PFSK-1 (cell line): ENCODE results near the gene SMAD3.

Experiments used
- FOXP2 ChIP-seq: optimal IDR thresholded peaks from 2 replicates; pipeline ENCODE3; 2011; ENCODE audit warnings: borderline replicate concordance, control low read depth, inconsistent platforms; ENCODE audit not compliant: insufficient read depth; ENCODE audit errors: extremely low read length, extremely low read depth
- POLR2AphosphoS5 ChIP-seq: IDR thresholded peaks from 2 replicates; pipeline ENCODE4 v1.6.1; 2012; ENCODE audit warnings: low read depth, mild to moderate bottlenecking, control low read depth, low read length, moderate library complexity
- REST ChIP-seq, 2 experiments: IDR thresholded peaks; 2 replicates each; pipeline versions ENCODE4 v1.6.1 to v1.8.0; 2011 to 2012; ENCODE audit warnings: low read depth in 2 of 2, low read length in 2 of 2, control low read depth in 1 of 2, inconsistent platforms in 1 of 2, mild to moderate bottlenecking in 1 of 2, moderate library complexity in 1 of 2; ENCODE audit not compliant: insufficient read depth in 1 of 2
- SIN3A ChIP-seq: IDR thresholded peaks from 2 replicates; pipeline ENCODE4 v1.6.1; 2012; ENCODE audit warnings: mild to moderate bottlenecking, low read length, moderate library complexity, borderline replicate concordance; ENCODE audit not compliant: insufficient read depth
- TAF1 ChIP-seq: IDR thresholded peaks from 2 replicates; pipeline ENCODE4 v1.6.1; 2012; ENCODE audit warnings: low read length, control low read depth, borderline replicate concordance; ENCODE audit not compliant: insufficient read depth

The SMAD3 gene

GRCh38 chr15:67224889-67225288 is 159.5 kb downstream of the SMAD3 start:
- no peak for TF ChIP-seq TAF1
- TF ChIP-seq FOXP2, result no peak
- TF ChIP-seq POLR2AphosphoS5, result no peak
- TF ChIP-seq SIN3A, result no peak
- no peak for TF ChIP-seq REST (IDR thresholded peaks at IDR 0.05; ENCODE audit: insufficient read depth in 1 of 2, low read depth in 2 of 2, low read length in 2 of 2)

- TF ChIP-seq TAF1 (no peak), SIN3A (no peak), POLR2AphosphoS5 (no peak), FOXP2 (no peak), REST (IDR thresholded peaks at IDR 0.05; ENCODE audit: insufficient read depth in 1 of 2, low read depth in 2 of 2, low read length in 2 of 2) (no peak)
These were observed 159.9 kb downstream of the SMAD3 start for GRCh38 chr15:67225336-67225735.

GRCh38 chr15:67227431-67227830 is 162.0 kb downstream of the SMAD3 start:
- TF ChIP-seq SIN3A, result no peak

- TF ChIP-seq FOXP2, result no peak
- no peak for TF ChIP-seq SIN3A
- TF ChIP-seq TAF1, result no peak
- no peak for TF ChIP-seq POLR2AphosphoS5
- TF ChIP-seq REST (IDR thresholded peaks at IDR 0.05; ENCODE audit: insufficient read depth in 1 of 2, low read depth in 2 of 2, low read length in 2 of 2), result no peak
These were observed 162.4 kb downstream of the SMAD3 start for GRCh38 chr15:67227846-67228245.

- TF ChIP-seq SIN3A (no peak), TAF1 (no peak), FOXP2 (no peak), POLR2AphosphoS5 (no peak), REST (IDR thresholded peaks at IDR 0.05; ENCODE audit: insufficient read depth in 1 of 2, low read depth in 2 of 2, low read length in 2 of 2) (no peak)
These were observed 162.9 kb downstream of the SMAD3 start for GRCh38 chr15:67228286-67228685.

- TF ChIP-seq REST (IDR thresholded peaks at IDR 0.05; ENCODE audit: insufficient read depth in 1 of 2, low read depth in 2 of 2, low read length in 2 of 2) (no peak), TAF1 (no peak), POLR2AphosphoS5 (no peak), FOXP2 (no peak), SIN3A (no peak)
These were observed 165.1 kb downstream of the SMAD3 start for GRCh38 chr15:67230504-67230903.
